ENCODE data around the gene IGHMBP2.

DNA sequence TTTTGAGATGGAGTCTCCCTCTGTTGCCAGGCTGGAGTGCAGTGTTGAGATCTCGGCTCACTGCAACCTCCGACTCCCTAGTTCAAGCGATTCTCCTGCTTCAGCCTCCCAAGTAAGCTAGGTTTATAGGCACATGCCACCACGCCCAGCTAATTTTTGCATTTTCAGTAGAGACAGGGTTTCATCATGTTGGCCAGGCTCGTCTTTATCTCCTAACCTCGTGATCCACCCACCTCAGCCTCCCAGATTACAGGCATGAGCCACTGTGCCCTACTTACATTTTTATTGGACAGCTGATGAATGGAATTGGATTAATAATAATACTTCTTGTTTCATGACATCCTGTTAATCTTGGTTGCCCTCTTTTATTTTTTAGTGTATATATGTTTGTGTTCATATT is 80.1 kb downstream of the IGHMBP2 start:
- TF ChIP-seq, protein P1, sequence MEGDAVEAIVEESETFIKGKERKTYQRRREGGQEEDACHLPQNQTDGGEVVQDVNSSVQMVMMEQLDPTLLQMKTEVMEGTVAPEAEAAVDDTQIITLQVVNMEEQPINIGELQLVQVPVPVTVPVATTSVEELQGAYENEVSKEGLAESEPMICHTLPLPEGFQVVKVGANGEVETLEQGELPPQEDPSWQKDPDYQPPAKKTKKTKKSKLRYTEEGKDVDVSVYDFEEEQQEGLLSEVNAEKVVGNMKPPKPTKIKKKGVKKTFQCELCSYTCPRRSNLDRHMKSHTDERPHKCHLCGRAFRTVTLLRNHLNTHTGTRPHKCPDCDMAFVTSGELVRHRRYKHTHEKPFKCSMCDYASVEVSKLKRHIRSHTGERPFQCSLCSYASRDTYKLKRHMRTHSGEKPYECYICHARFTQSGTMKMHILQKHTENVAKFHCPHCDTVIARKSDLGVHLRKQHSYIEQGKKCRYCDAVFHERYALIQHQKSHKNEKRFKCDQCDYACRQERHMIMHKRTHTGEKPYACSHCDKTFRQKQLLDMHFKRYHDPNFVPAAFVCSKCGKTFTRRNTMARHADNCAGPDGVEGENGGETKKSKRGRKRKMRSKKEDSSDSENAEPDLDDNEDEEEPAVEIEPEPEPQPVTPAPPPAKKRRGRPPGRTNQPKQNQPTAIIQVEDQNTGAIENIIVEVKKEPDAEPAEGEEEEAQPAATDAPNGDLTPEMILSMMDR (IDR thresholded peaks at IDR 0.05): no peak
- TF ChIP-seq SIN3A (IDR thresholded peaks at IDR 0.05; ENCODE audit: borderline replicate concordance, insufficient read depth, low read depth, low read length) (no peak), REST (IDR thresholded peaks at IDR 0.05; ENCODE audit: insufficient read depth in 1 of 2, low read depth in 2 of 2, low read length in 1 of 2) (no peak)

Measured in Panc1 (cell line).